GM21528 (cell line): ENCODE results near the gene LPGAT1.
"Not testable (repeated sequence)": the region's sequence is repeated elsewhere in the genome, so short reads cannot be mapped to it uniquely, and the experiment has no call there.

ENCODE experiments used
- ATAC-seq: cut with Tn5 transposase; IDR thresholded peaks from one replicate; pipeline ENCODE4 v1.9.1; 2021; ENCODE audit warnings: mild to moderate bottlenecking, moderate library complexity; ENCODE audit not compliant: unreplicated experiment, low FRiP score

The LPGAT1 gene

GRCh38 chr1:211830328-211831142 lies at the start of gene LPGAT1:
LPGAT1 (minus strand) TSS chr1:211830763; CDS start chr1:211829296, 1,467 bp downstream.
- ATAC-seq, result peak; percentile 75

DNA sequence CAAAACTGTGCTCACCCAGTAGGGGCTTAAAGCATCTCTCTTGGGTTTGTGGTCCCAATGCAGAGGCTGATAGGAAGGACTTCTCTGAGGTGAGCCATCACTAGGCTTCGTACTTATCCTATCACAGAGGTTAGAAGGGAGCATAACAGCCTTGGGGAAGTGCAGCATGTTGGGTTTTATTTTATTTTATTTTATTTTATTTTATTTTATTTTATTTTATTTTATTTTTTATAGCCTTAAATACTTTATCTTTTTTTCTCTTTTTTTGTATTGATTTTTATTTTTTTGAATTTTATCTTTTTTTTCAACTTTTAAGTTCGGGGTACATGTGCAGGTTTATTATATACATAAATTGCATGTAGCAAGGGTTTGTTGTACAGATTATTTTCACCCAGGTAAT lies 48.9 kb upstream of the LPGAT1 start:
- no peak for ATAC-seq

DNA sequence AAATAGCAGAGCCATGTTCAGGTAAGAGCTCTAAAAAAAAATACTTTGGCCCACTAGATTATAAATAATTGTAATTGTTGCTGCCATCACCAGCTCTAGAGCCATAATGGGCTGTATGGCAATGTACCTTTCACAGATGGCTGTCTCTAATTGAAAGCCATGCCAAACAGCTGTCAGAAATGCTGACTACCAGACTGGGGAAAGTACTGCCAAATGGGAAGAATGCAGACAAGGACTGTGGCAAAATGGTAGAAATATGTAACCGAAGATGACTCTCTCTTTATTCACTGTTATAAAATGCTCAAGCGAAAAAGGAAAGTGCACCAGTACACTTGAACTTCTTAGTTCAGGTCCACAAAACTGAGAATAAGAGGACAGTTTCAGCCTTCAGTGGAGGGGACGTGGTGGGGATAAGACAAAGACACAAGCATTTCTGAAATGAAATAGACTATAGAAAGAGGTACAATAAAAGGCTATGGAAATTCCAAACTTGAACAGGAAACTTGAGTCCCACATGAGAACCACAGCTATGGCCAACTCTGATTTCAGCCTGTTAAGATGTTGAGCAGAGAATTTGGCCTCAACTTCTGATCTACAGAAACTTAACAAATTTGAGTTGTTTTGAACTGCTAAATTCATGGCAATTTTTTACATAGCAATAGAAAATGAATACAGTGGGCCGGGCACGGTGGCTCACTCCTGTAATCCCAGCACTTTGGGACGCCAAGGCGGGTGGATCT lies 46.5 kb upstream of the LPGAT1 start:
- ATAC-seq, result no peak

GRCh38 chr1:211875541-211875940 lies 45.0 kb upstream of the LPGAT1 start:
- no peak for ATAC-seq

- no peak for ATAC-seq
Measured at GRCh38 chr1:211874521-211875347, 44.2 kb upstream of the LPGAT1 start.

DNA sequence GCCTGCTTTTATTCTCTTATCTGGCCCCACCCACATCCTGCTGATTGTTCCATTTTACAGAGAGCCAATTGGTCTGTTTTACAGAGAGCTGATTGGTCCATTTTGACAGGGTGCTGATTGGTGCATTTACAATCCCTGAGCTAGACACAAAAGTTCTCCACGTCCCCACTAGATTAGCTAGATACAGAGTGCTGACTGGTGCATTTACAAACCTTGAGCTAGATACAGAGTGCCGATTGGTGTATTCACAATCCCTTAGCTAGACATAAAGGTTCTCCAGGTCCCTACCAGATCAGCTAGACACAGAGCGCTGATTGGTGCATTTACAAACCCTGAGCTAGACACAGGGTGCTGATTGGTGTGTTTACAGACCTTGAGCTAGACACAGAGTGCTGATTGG lies 43.2 kb upstream of the LPGAT1 start:
- not testable (repeated sequence) for ATAC-seq

- no peak for ATAC-seq
Measured at GRCh38 chr1:211870156-211870555, 39.6 kb upstream of the LPGAT1 start.

DNA sequence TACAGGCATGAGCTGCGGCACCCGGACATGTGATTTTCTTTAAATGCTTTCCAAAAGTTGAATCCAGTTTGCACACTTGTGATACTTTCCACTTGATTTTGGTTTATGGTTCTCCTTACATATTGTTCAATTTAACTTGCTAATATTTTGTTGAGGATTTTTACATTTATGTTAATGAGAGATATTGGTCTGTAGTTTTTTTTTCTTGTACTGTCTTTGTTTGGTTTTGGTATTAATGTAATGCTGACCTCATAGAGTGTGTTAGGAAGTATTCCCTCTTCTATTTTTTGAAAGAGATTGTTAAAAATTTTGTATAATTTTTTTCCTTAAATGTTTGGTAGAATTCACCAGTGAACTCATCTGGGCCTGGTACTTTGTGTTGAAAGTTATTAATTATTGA lies 34.6 kb upstream of the LPGAT1 start:
- ATAC-seq, result no peak

- no peak for ATAC-seq
Measured at GRCh38 chr1:211859405-211859804, 28.8 kb upstream of the LPGAT1 start.

DNA sequence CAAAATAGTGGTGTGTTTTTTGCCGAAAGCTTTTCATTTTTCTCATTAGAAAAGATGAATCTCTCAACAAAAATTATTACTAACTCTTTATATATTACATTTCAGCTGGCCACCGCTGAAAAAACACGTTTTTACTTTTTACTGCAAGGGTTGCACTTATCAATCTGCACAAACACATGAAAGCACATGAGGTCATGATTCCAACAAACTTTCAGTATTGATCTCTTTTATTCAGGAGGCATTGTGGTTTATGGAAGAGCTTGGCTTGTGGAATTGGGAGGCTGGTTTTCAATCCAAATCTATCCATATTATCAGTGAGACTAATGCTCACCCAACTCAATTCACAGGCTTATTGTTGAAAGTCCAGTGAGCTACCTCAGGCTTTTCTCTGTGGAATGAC lies 20.6 kb upstream of the LPGAT1 start:
- ATAC-seq, result no peak

DNA sequence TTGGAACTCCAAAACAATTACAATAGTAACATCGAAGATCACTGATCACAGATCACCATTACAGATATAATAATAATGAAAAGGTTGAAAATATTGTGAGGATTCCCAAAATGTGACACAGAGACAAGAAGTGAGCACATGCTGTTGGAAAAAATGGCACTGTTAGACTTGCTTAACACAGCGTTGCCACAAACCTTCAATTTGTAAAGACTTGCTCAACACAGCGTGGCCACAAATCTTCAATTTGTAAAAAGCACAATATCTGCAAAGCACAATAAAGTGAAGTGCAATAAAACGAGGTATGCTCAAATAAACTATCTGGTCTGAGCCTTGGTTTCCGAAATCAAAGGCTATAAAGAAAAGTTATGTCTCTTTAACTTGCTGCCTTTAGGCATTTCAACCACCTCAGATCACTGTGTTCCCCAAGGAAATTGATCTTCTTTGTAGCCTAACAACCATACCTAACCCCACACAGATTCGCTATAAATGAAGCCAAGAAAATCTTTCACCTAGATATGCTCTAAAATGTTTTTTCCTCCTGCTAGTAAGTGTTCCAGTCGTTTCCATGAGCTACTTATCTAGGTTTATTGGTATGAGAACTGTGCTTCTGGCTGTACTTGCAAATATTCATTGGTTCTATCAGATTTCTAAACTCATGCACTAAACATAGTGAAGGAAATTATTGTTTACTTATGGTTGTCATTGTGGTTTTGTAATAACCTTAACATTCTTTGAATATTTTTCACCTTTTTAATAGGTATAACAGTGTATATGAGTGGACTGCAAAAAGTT lies 13.1 kb upstream of the LPGAT1 start:
- ATAC-seq, result no peak

DNA sequence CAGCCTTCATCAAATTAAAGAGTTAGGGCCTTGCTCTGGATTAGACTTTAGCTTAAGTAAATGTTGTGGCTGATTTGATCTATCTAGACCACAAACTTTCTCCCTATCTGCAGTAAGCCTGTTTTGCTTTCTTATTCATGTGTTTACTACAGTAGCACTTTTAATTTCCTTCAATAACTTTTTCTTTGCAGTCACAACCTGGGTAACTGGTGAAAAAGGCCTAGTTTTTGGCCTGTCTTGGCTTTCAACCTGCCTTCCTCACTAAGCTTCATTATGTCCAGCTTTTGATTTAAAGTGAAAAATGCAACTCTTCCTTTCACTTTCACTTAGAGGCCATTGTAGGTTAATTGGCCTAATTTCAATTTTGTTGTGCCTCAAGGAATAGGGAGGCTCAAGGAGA lies 12.5 kb upstream of the LPGAT1 start:
- ATAC-seq, result no peak

- ATAC-seq, result no peak
Measured at GRCh38 chr1:211842518-211842917, 12.0 kb upstream of the LPGAT1 start.

DNA sequence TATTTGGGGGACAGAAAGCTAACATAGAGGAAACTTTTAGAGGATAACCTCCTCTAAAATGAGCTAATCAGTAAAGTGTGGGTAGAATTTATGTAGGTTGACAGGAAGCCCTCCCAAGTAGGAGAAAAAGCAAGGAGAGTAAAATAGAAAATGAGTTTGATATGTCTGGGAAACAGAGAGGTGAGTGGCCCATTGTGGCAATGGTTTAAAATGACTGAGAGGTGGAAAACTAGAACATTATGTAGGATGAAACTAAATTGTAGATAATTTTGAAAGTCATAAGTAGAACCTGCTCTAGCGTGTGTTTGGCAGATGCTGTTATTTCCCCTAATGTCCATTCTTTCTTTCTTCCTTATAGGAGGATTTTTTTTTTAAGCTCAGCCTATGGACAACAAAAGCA lies 8.5 kb upstream of the LPGAT1 start:
- ATAC-seq, result no peak

GRCh38 chr1:211833174-211833820 lies 2.7 kb upstream of the LPGAT1 start:
- no peak for ATAC-seq

- no peak for ATAC-seq
Measured at GRCh38 chr1:211832661-211833060, 2.1 kb upstream of the LPGAT1 start.

- no peak for ATAC-seq
Measured at GRCh38 chr1:211831558-211832323, 1.2 kb upstream of the LPGAT1 start.

GRCh38 chr1:211830055-211830327 lies 572 bp downstream of the LPGAT1 start:
- no peak for ATAC-seq

DNA sequence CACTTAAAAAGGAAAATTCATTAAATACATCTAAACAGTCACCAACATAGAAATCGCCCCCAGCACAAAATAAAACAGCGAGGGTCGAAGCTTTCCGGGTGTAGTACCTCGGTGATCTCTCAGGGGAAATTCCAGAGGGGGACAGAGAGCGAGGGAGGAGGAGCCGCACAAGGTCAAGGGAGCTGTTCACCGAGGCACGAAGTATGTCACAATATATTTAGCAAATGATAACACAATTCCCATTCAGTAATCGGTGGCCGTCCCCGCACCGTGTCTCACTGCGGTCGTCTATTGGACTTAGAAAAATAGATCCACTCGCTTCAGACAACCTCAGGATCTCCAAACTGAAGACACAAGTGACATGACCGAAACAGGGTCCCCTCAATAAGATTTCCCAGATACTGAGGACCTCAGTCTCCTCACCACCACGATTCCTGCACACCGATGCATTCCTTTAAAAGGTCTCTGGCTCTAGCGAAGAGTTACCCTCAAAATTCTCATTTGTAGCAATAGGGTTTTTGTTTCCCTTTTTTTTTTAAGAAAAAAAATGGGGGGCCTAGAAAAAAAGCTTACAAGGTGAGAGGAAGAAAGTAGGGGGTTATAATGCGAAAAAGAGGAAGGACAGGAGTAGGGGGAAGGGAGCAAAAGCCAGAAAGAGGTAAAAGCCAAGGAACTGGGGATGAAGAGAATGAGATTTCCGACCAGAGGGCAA lies 1.1 kb downstream of the LPGAT1 start:
- no peak for ATAC-seq
